Stomach (tissue), 4 donors: ENCODE results near the gene HTR7.

Source experiments
- CTCF ChIP-seq, 7 experiments: fragments of 450-650 bp in 4 of 7; fragments of 200-600 bp in 3 of 7; sonication (generic) in 3 of 7; IDR thresholded peaks; one replicate each; pipeline ENCODE4 v1.5.1; 2016 to 2019; ENCODE audit warnings: antibody characterized with exemption in 7 of 7, control low read depth in 2 of 7, mild to moderate bottlenecking in 1 of 7
- POLR2A ChIP-seq, 4 donors: fragments of 450-650 bp; IDR thresholded peaks; one replicate each; pipeline ENCODE4 v1.6.1; 2016; ENCODE audit warnings: antibody characterized with exemption in 4 of 4, control low read depth in 2 of 4, mild to moderate bottlenecking in 1 of 4, moderate library complexity in 1 of 4

GRCh38 chr10:90822508-90822907 lies 35.3 kb downstream of the HTR7 start:
- TF ChIP-seq POLR2A (IDR thresholded peaks at IDR 0.05), result no peak
- TF ChIP-seq CTCF (IDR thresholded peaks at IDR 0.05), result no peak
